ENCODE measurements around the gene GUCD1.

Gene GUCD1

DNA sequence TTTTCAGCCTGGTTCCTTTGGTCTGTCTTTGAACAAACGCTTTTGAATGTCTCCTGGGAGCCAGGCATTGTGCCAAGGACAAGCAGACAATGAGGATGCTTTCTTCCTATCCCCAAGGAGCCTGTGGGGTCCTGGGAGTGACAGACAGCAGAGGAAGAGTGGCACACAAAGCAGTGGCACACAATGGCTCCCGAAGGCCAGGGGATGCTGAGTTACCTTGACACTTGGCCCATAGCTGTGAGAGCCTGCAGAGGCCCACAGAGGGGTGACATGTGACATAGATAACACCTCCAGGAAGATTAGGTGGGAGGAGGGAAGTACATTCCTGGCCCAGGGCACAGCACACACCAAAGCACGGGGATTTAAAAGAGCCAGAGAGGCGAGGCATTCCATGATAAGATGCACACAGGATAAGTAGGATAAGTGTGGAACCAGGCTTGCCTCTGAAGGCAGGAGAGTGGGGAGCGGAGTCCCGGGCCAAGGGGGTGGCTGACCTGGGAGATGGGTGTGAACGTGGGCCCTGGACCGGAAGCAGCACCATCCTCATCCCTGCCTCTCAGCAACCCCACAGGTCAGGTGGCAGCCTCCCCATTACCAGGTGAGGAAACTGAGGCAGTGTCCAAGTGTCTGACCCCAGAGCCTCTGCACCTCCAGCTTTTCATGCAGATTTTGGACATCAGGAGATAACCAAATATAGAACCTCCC, 53.5 kb downstream of the GUCD1 start:
- no peak for DNase-seq

DNA sequence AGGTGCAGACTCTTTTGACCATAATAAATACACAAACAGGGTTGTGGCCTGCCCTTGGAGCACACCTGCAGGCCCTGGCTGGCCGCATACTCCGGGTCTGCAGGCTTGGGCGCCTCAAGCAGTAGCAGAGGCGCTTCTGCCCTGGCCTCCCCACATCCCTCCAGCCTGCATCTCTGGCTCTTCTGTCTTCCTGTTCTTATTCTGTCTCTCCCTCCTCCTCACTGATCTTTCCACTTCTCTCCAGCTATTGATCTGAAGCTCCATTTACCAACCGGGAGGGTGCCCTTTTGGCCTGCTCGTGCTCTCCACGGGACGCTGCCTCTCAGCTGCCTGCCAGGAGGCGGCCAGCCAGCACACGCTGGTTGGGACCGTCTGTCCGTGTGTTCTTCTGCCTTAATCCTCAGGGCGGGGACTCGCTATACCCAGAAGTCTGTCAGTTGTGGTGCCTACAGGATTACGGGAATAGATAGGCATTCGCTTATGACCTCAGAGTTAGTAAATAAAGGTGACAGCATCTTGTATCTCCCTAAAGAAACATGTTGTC, 54.6 kb downstream of the GUCD1 start:
- no peak for DNase-seq

DNA sequence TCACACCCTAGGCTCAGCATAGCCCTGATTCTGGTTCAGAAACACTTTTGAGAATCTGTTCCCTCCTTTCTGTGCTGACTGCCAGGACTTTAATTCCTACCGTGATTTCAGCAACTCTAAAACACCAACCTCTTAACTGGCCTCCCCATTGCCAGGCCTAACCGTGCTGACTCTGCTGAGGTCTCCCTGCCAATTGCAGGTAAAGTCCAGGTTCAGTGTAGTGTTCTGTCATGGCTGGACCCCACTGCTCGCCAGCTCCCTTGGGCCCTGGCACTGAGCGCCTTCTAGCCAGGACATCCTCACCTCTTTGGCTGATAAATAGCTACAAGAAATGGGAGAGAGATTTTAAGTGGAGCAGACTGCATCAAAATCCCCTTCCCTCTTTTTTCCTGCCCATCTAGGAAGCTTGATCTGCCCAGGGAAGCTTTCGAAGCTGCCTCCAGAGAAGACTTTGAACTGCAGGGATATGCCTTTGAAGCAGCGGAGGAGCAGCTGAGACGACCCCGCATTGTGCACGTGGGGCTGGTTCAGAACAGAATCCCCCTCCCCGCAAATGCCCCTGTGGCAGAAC, 55.1 kb downstream of the GUCD1 start:
- no peak for DNase-seq

DNA sequence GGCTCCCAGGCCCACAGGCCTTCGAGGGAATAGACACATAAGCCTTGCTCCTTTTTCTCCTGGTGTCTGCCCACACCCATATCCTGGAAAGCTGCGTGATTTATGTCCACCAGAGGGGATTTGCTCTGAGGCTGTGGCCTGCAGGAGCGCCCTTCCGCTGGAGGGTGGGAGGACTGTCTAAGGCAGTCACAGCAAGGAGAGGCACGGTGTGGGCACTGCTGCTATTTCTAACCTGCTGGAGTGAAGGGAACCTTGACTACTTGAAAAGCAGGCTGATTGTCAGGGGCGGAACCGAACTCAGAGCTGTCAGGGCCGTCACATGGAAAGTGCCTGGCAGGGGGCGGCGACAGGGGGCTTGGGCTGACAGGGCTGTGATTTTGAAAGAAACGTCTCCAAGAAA, 56.1 kb downstream of the GUCD1 start:
- DNase-seq, result no peak

DNA sequence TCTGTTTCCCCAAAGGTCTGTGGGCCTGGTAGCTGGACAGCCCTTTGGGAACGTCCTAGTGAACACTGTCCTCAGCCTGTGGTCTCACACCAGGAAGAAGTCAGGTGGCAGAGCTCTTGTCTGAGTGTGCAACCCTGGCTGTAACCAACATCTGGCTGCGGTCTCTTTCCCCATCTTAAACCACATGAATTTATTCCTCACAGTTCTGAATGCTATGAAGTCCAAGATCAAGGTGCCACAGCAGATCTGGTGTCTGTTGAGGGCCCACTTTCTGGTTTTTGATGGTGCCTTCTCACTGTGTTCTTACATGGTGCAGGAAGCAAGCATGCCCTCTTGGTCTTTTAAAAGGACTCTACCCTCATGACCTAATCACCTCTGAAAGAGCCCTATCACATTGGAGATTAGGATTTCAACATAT, 57.1 kb downstream of the GUCD1 start:
- no peak for DNase-seq

DNA sequence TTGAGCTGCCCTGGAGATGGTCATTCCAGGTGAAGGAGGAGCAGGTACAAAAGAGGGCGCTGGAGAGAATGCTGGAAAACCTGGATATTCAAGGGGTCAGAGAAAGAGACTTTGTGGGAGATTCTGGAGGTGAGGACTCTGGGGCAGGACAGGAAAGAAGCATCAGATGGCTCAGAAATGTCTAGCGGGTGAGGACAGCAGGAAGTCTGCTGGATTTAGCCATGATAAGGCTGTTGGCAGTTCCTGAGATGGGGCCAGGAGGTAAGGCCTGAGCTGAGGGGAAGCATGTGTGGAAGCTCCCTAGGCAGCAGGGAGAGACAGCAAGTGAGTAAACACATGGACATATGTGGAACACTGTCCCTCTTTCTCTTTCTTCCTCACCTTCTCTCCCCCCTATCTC, 58.3 kb downstream of the GUCD1 start:
- no peak for DNase-seq

DNA sequence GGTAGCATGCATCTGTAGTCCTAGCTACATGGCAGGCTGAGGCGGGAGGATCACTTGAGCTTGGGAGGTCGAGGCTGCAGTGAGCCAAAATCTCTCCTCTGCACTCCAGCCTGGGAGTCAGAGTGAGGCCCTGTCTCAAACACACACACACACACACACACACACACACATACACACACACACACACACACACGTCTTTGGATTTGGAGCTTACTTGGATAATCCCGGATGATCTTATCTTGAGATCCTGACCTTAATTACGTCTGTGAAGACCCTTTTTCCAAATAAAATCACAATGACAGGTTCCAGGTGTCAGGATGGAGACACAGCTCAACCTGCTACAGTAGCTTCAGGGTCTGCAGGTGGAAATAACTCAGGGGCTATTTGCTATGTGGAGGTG, 58.7 kb downstream of the GUCD1 start:
- DNase-seq, result no peak

DNA sequence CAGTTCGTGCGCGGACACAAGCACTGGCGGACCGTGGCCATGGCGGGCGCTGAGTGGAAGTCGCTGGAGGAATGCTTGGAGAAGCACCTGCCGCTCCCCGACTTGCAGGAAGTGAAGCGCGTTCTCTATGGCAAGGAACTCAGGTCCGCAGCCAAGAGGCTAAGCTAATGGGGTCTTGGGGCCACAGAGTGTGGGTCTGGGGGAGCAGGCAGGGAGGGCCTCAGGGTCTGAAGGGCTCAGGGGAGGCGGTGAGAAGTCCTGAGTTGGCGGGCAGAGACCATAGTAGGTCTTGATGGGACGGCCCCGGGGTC, 59.6 kb downstream of the GUCD1 start:
- DNase-seq, result no peak

DNA sequence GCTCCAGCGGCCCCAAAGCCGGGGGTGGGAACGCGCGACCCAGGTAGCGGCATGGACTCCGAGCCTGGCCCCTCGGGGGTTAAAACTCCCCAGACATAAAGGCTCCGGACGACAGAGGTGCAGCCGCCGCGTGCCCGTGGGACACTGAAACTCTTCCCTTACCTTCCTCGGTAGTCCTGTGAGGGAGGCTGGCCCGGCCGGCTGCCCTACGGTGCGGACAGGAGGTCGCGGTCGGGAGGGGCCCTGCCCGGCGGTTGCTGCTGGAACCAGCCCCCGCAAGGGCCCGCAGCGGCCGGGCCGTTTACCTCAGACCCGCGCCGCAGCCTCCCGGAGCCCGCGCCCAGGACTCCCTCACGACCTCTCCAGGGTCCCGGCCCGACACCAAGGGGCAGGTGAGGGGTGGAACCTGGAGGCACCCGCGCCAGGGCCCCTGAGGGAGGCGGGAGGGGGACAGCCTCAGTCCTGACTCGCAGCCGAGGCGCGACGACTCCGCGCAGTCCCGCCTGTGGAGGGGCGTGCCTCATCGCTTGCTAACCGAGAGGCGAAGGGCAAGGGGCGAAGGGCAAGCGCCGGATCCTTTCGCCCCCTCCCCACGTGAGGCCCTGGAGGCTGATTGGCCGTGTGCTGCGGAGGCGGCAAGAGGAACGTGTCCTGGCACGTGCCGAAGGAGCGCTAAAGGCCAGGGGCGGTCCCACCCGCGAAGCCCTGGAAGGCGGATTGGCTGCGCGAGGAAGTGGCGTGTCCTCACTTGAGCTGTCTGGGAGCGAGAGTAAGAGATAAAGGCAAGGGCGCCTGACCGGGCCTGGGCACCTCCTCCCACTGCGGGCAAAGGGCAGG, 60.2 kb downstream of the GUCD1 start, which contains the start of gene UPB1:
UPB1 (plus strand) TSS at position 805 of the 837 bp plus-strand sequence. CDS start 72 bp downstream, outside the sequence.
- DNase-seq, result no peak

DNA sequence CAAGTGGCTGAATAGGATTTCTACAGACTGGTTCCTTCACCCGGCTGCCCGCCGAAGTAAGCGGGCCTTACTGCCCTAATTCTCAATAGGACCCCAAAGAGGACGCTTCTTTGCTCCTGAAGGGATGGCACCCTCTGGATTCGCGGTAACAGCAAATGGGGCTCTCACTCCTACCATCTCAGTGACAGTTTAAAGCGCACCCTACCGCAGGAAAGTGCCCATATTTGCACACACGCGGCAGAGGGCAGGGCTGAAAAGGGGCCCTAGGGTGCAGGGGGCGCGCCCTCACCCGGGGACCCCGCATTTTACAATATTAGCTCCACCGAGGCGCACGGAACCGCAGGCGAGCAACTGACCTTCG, 60.8 kb downstream of the GUCD1 start:
- no peak for DNase-seq

DNA sequence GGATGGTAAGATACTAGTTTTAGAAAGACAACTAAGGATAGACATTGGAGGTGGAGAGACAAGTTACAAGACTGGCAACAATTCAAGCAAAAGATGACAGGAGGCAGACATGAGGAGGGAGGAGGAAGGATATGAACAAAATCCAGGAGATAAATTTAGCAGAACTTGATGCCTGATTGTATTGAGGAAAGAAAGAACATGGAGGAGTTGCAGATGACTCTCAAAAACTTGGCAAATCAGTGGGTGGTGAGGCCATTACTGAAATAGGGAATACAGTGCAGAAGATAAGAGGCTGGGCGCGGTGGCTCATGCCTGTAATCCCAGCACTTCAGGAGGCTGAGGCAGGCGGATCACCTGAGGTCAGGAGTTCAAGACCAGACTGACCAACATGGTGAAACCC, 62.5 kb downstream of the GUCD1 start:
- no peak for DNase-seq
